ENCODE measurements around the gene AIFM2. TPM values are rescaled to one million over a fixed set of nuclear protein-coding genes. Genes with fewer than 3 reads are reported as not detected.

Gene AIFM2
- polyA plus RNA-seq, 2 of the 4 experiments (the other 2 are of a cell fraction) = 30.0 to 34.8 TPM

DNA sequence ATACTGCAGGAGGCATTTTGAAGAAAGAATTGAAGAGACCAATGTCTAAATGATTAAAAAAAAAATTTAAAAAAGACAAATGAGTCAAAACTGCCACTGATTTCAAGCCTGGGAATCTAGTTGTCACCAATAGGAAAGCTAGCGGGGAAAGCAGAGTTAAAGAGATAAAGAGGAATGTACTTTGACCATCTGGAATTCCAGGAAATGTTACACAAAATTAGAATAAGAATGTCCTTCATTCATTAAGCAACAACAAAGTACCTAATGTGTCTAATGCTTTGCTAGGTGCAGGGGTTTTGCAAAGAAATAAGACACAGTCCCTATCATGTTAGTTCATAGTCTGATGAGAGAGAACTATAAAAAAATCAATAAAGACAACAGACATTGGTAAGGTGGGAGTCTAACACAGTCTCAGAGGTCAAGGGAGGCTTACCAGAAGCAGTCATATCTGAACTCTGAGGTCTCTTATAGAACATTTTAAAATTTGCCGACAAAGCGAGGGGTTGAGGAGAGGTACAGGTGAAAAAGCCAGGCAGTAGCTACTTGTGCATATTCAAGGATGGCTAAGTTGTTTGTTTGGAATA is 22.7 kb upstream of the AIFM2 start (continued):
- TF ChIP-seq RFX5 (IDR thresholded peaks at IDR 0.05) (no peak), RNF2 (IDR thresholded peaks at IDR 0.05; ENCODE audit: borderline replicate concordance, low read depth) (no peak)

DNA sequence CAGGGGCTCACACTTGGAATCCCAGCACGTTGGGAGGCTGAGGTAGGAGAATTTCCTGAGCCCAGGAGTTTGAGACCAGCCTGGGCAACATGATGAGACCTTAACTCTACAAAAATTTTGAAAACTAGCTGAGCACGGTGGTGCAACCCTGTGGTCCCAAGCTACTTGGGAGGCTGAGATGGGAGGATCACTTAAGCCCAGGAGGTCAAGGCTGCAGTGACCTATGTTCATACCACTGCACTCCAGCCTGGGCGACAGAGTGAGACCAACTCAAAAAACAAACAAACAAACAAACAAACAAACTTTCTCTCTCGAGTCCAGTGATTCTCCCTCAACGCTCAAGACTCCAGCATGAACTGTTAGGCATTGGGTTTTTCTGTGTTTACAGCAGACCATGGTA is 15.9 kb upstream of the AIFM2 start:
- CTCF ChIA-PET = interaction anchor here (4.0 to 14.0 kb wide), 4 partner anchors 8 to 32 kb away, joined by 18 to 228 read pairs (median 34); partner anchors contain the start of gene SAR1A
- no peak for DNase-seq (ENCODE audit: low read depth in 1 of 2, low spot score in 1 of 2)
- H3K4me3 ChIP-seq = no peak overlapping the region

More for the DNA sequence above, 15.9 kb upstream of the AIFM2 start:
- Histone ChIP-seq H3K4me1 (peaks cover 18% of the 10 kb centered on the region), H3K27ac (no peak overlapping the region), H3K4me2 (no peak overlapping the region), H3K9me3 (no peaks in the 10 kb centered on the region)
- POLR2A ChIA-PET = no interaction called here
- FAIRE-seq = no peak
- no peak for ATAC-seq
- WGBS (ENCODE audit: missing lambda C conversion rate) = 85% methylated on average over 5 of the region's 5 CpGs
- no peak for TF ChIP-seq FOXS1 (CRISPR knock-in tag; IDR thresholded peaks at IDR 0.05)
- TF ChIP-seq, protein P1, sequence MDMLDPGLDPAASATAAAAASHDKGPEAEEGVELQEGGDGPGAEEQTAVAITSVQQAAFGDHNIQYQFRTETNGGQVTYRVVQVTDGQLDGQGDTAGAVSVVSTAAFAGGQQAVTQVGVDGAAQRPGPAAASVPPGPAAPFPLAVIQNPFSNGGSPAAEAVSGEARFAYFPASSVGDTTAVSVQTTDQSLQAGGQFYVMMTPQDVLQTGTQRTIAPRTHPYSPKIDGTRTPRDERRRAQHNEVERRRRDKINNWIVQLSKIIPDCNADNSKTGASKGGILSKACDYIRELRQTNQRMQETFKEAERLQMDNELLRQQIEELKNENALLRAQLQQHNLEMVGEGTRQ (IDR thresholded peaks at IDR 0.05) = no peak
- no peak for TF ChIP-seq POLR2A (IDR thresholded peaks at IDR 0.05; ENCODE audit: low read length)
- TF ChIP-seq, protein P2, sequence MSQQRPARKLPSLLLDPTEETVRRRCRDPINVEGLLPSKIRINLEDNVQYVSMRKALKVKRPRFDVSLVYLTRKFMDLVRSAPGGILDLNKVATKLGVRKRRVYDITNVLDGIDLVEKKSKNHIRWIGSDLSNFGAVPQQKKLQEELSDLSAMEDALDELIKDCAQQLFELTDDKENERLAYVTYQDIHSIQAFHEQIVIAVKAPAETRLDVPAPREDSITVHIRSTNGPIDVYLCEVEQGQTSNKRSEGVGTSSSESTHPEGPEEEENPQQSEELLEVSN (IDR thresholded peaks at IDR 0.05; ENCODE audit: borderline replicate concordance, low read depth) = no peak
- TF ChIP-seq NFE2L2 (conservative IDR thresholded peaks at IDR 0.05; ENCODE audit: low read length) = no peak
- TF ChIP-seq EHF (CRISPR knock-in tag; IDR thresholded peaks at IDR 0.05) = no peak
- TF ChIP-seq, protein P3, sequence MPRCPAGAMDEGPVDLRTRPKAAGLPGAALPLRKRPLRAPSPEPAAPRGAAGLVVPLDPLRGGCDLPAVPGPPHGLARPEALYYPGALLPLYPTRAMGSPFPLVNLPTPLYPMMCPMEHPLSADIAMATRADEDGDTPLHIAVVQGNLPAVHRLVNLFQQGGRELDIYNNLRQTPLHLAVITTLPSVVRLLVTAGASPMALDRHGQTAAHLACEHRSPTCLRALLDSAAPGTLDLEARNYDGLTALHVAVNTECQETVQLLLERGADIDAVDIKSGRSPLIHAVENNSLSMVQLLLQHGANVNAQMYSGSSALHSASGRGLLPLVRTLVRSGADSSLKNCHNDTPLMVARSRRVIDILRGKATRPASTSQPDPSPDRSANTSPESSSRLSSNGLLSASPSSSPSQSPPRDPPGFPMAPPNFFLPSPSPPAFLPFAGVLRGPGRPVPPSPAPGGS (IDR thresholded peaks at IDR 0.05) = no peak
- TF ChIP-seq BHLHE40 (IDR thresholded peaks at IDR 0.05; ENCODE audit: low read depth, low read length) = no peak
- TF ChIP-seq GATA3 (IDR thresholded peaks at IDR 0.05; ENCODE audit: borderline replicate concordance) = no peak
- TF ChIP-seq, protein P4, sequence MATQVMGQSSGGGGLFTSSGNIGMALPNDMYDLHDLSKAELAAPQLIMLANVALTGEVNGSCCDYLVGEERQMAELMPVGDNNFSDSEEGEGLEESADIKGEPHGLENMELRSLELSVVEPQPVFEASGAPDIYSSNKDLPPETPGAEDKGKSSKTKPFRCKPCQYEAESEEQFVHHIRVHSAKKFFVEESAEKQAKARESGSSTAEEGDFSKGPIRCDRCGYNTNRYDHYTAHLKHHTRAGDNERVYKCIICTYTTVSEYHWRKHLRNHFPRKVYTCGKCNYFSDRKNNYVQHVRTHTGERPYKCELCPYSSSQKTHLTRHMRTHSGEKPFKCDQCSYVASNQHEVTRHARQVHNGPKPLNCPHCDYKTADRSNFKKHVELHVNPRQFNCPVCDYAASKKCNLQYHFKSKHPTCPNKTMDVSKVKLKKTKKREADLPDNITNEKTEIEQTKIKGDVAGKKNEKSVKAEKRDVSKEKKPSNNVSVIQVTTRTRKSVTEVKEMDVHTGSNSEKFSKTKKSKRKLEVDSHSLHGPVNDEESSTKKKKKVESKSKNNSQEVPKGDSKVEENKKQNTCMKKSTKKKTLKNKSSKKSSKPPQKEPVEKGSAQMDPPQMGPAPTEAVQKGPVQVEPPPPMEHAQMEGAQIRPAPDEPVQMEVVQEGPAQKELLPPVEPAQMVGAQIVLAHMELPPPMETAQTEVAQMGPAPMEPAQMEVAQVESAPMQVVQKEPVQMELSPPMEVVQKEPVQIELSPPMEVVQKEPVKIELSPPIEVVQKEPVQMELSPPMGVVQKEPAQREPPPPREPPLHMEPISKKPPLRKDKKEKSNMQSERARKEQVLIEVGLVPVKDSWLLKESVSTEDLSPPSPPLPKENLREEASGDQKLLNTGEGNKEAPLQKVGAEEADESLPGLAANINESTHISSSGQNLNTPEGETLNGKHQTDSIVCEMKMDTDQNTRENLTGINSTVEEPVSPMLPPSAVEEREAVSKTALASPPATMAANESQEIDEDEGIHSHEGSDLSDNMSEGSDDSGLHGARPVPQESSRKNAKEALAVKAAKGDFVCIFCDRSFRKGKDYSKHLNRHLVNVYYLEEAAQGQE (IDR thresholded peaks at IDR 0.05) = no peak
- no peak for TF ChIP-seq CEBPB (IDR thresholded peaks at IDR 0.05)
- TF ChIP-seq MAFK (IDR thresholded peaks at IDR 0.05; ENCODE audit: partially characterized antibody) = no peak
- TF ChIP-seq, protein P5, sequence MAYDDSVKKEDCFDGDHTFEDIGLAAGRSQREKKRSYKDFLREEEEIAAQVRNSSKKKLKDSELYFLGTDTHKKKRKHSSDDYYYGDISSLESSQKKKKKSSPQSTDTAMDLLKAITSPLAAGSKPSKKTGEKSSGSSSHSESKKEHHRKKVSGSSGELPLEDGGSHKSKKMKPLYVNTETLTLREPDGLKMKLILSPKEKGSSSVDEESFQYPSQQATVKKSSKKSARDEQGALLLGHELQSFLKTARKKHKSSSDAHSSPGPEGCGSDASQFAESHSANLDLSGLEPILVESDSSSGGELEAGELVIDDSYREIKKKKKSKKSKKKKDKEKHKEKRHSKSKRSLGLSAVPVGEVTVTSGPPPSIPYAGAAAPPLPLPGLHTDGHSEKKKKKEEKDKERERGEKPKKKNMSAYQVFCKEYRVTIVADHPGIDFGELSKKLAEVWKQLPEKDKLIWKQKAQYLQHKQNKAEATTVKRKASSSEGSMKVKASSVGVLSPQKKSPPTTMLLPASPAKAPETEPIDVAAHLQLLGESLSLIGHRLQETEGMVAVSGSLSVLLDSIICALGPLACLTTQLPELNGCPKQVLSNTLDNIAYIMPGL (CRISPR knock-in tag; IDR thresholded peaks at IDR 0.05; ENCODE audit: borderline replicate concordance) = no peak
